Astrocyte of the cerebellum (primary cell): ENCODE data around the gene LYSET.
"Not testable (repeated sequence)": the region's sequence is repeated elsewhere in the genome, so short reads cannot be mapped to it uniquely, and the experiment has no call there.

Experiments
- DNase-seq: peaks from one replicate; pipeline ENCODE4 v3.0.0-alpha.2; 2011; ENCODE audit warnings: low read depth
- H3K4me3 ChIP-seq: 2 replicates; pipeline ENCODE4 v1.5.1; 2011; ENCODE audit warnings: mild to moderate bottlenecking, low read depth, low read length, moderate library complexity
- CTCF ChIP-seq: IDR thresholded peaks from 2 replicates; pipeline ENCODE4 v1.5.1; 2012; ENCODE audit warnings: low read length, low read depth, moderate library complexity, mild to moderate bottlenecking; ENCODE audit errors: missing control alignments
- in situ Hi-C: cut with HindIII; loops from 2 replicates; pipeline ENCODE4 v1.10.0; 2017; ENCODE audit warnings: low sequenced_read_pairs

LYSET gene

GRCh38 chr14:93173943-93174395 lies 11.1 kb upstream of the LYSET start:
- no peak overlapping the region for H3K4me3 ChIP-seq
- no peak for DNase-seq
- in situ Hi-C loops: no loop called here
- no peak for TF ChIP-seq CTCF

- in situ Hi-C loops, H3K4me3 ChIP-seq, DNase-seq: not testable (repeated sequence)
Observed at GRCh38 chr14:93174731-93175130, 10.4 kb upstream of the LYSET start.

GRCh38 chr14:93175492-93175891 lies 9.6 kb upstream of the LYSET start:
- in situ Hi-C loops: no loop called here
- TF ChIP-seq CTCF: no peak
- DNase-seq: no peak
- no peak overlapping the region for H3K4me3 ChIP-seq

- in situ Hi-C loops: no loop called here
- H3K4me3 ChIP-seq: peak overlapping the region; percentile 93
- DNase-seq: no peak
- TF ChIP-seq CTCF: no peak
Observed at GRCh38 chr14:93183596-93184317, 1.4 kb upstream of the LYSET start.

GRCh38 chr14:93185349-93185720 lies 218 bp downstream of the LYSET start:
- DNase-seq: no peak
- in situ Hi-C loops: no loop called here
- H3K4me3 ChIP-seq: peak overlapping the region; percentile 93
- TF ChIP-seq CTCF: no peak

- no peak overlapping the region for H3K4me3 ChIP-seq
- no peak for DNase-seq
- in situ Hi-C loops: no loop called here
- no peak for TF ChIP-seq CTCF
Observed at GRCh38 chr14:93186466-93186865, 1.3 kb downstream of the LYSET start.

GRCh38 chr14:93186956-93187355 lies 1.8 kb downstream of the LYSET start:
- in situ Hi-C loops: no loop called here
- no peak for TF ChIP-seq CTCF
- no peak for DNase-seq
- H3K4me3 ChIP-seq: no peak overlapping the region
